GM20431 (cell line): ENCODE results near the gene PIK3R3.

ENCODE experiments used
- in situ Hi-C: fragments of 300-500 bp; cut with MseI, MboI; formaldehyde crosslinking; loops from one replicate; pipeline ENCODE4 v1.15.0; 2020; ENCODE audit warnings: low sequenced_read_pairs; ENCODE audit not compliant: unreplicated experiment

PIK3R3 gene

GRCh38 chr1:46158312-46159281 lies 26.2 kb upstream of the PIK3R3 start:
- in situ Hi-C loops = no loop called here

GRCh38 chr1:46157916-46158311 lies 25.5 kb upstream of the PIK3R3 start:
- in situ Hi-C loops = no loop called here

GRCh38 chr1:46153732-46154131 lies 21.3 kb upstream of the PIK3R3 start:
- in situ Hi-C loops = no loop called here

- in situ Hi-C loops = no loop called here
These were observed 20.8 kb upstream of the PIK3R3 start for GRCh38 chr1:46153228-46153627.

- in situ Hi-C loops = no loop called here
These were observed 19.6 kb upstream of the PIK3R3 start for GRCh38 chr1:46152016-46152415.

- in situ Hi-C loops = no loop called here
These were observed 17.7 kb upstream of the PIK3R3 start for GRCh38 chr1:46150085-46150484.

- in situ Hi-C loops = no loop called here
These were observed 15.9 kb upstream of the PIK3R3 start for GRCh38 chr1:46148318-46148717.

- in situ Hi-C loops = no loop called here
These were observed 5.5 kb upstream of the PIK3R3 start for GRCh38 chr1:46137916-46138315.

- in situ Hi-C loops = no loop called here
These were observed 4.3 kb upstream of the PIK3R3 start for GRCh38 chr1:46136711-46137110.

GRCh38 chr1:46134660-46135331 lies 2.4 kb upstream of the PIK3R3 start:
- in situ Hi-C loops = no loop called here

GRCh38 chr1:46133781-46134350 lies 1.4 kb upstream of the PIK3R3 start:
- in situ Hi-C loops = no loop called here

GRCh38 chr1:46133181-46133658 lies 791 bp upstream of the PIK3R3 start:
- in situ Hi-C loops = no loop called here

GRCh38 chr1:46131712-46132528 lies 509 bp downstream of the PIK3R3 start:
- in situ Hi-C loops = no loop called here

GRCh38 chr1:46131093-46131492 lies 1.3 kb downstream of the PIK3R3 start:
- in situ Hi-C loops = no loop called here

GRCh38 chr1:46130606-46131005 lies 1.8 kb downstream of the PIK3R3 start:
- in situ Hi-C loops = no loop called here

- in situ Hi-C loops = no loop called here
These were observed 2.3 kb downstream of the PIK3R3 start for GRCh38 chr1:46130121-46130520.

GRCh38 chr1:46128344-46128743 lies 4.1 kb downstream of the PIK3R3 start:
- in situ Hi-C loops = no loop called here

GRCh38 chr1:46118856-46119255 lies 13.6 kb downstream of the PIK3R3 start:
- in situ Hi-C loops = no loop called here

GRCh38 chr1:46117810-46118494 lies 14.5 kb downstream of the PIK3R3 start:
- in situ Hi-C loops = no loop called here
